GM18507 (cell line): ENCODE data around the gene C1orf52.
"Not testable (repeated sequence)": the region's sequence is repeated elsewhere in the genome, so short reads cannot be mapped to it uniquely, and the experiment has no call there.

ENCODE experiments used
- DNase-seq: peaks from one replicate; pipeline ENCODE4 v3.0.0; 2011; ENCODE audit warnings: low read depth; ENCODE audit not compliant: insufficient read length; ENCODE audit errors: extremely low spot score
- FAIRE-seq: peaks from 2 replicates; lab custom pipeline; 2011; peaks lifted over from hg19 to GRCh38; lab: Jason Lieb, UNC

The C1orf52 gene

GRCh38 chr1:85279458-85280080, 20.1 kb upstream of the C1orf52 start:
- FAIRE-seq (no peak), DNase-seq (no peak)

GRCh38 chr1:85278853-85279314, 19.4 kb upstream of the C1orf52 start:
- FAIRE-seq (no peak), DNase-seq (no peak)

GRCh38 chr1:85277802-85278201, 18.3 kb upstream of the C1orf52 start:
- FAIRE-seq (no peak), DNase-seq (no peak)

- FAIRE-seq, result no peak
- DNase-seq, result no peak
Observed at GRCh38 chr1:85276978-85277639, 17.6 kb upstream of the C1orf52 start.

- peak; percentile 98 for FAIRE-seq
- DNase-seq, result peak; percentile 93
Observed at GRCh38 chr1:85276215-85276977, 16.9 kb upstream of the C1orf52 start, which contains the start of gene BCL10. TSS of gene BCL10 (minus strand) at chr1:85276632. CDS start at chr1:85276352, 280 bp downstream.

GRCh38 chr1:85275701-85276214, 16.3 kb upstream of the C1orf52 start:
- FAIRE-seq, result no peak
- DNase-seq, result no peak

GRCh38 chr1:85274969-85275453, 15.5 kb upstream of the C1orf52 start:
- FAIRE-seq (no peak), DNase-seq (no peak)

GRCh38 chr1:85273397-85273796, 13.9 kb upstream of the C1orf52 start:
- DNase-seq (no peak), FAIRE-seq (no peak)

- no peak for DNase-seq
- FAIRE-seq, result no peak
Observed at GRCh38 chr1:85268801-85269585, 9.5 kb upstream of the C1orf52 start.

GRCh38 chr1:85267313-85267712, 7.9 kb upstream of the C1orf52 start:
- no peak for FAIRE-seq
- no peak for DNase-seq

GRCh38 chr1:85264150-85264549, 4.7 kb upstream of the C1orf52 start:
- DNase-seq (no peak), FAIRE-seq (no peak)

- DNase-seq (no peak), FAIRE-seq (no peak)
Observed at GRCh38 chr1:85262985-85263384, 3.5 kb upstream of the C1orf52 start.

GRCh38 chr1:85259912-85260274, 431 bp upstream of the C1orf52 start:
- FAIRE-seq (no peak), DNase-seq (no peak)

- DNase-seq (no peak), FAIRE-seq (no peak)
Observed at GRCh38 chr1:85258536-85259117, 835 bp downstream of the C1orf52 start.

- not testable (repeated sequence) for DNase-seq, FAIRE-seq
Observed at GRCh38 chr1:85249042-85249441, 10.4 kb downstream of the C1orf52 start.

GRCh38 chr1:85245891-85246290, 13.6 kb downstream of the C1orf52 start:
- FAIRE-seq, result no peak
- no peak for DNase-seq

GRCh38 chr1:85245456-85245855, 14.0 kb downstream of the C1orf52 start:
- FAIRE-seq, result no peak
- DNase-seq, result no peak

- FAIRE-seq (no peak), DNase-seq (no peak)
Observed at GRCh38 chr1:85244271-85245061, 15.0 kb downstream of the C1orf52 start.
